IPS-18a (cell line): ENCODE measurements around the gene GNA15.

Experiments used
- H3K27ac ChIP-seq: one replicate; pipeline ENCODE4 v1.5.1; 2013; ENCODE audit warnings: low read length
- H3K27me3 ChIP-seq: one replicate; pipeline ENCODE4 v1.6.1; 2013; ENCODE audit warnings: mild to moderate bottlenecking, low read length; ENCODE audit not compliant: control insufficient read depth, insufficient read depth
- H3K36me3 ChIP-seq: one replicate; pipeline ENCODE4 v1.6.1; 2013; ENCODE audit warnings: low read depth, low read length; ENCODE audit not compliant: control insufficient read depth
- H3K4me1 ChIP-seq: one replicate; pipeline ENCODE4 v1.6.1; 2013; ENCODE audit warnings: low read depth, low read length; ENCODE audit not compliant: control insufficient read depth
- H3K4me3 ChIP-seq: one replicate; pipeline ENCODE4 v1.5.1; 2013; ENCODE audit warnings: low read length
- H3K9ac ChIP-seq: one replicate; pipeline ENCODE4 v1.6.1; 2013; ENCODE audit warnings: mild to moderate bottlenecking, low read length, moderate library complexity
- H3K9me3 ChIP-seq: one replicate; pipeline ENCODE4 v1.6.1; 2013; ENCODE audit warnings: low read depth, low read length; ENCODE audit not compliant: control insufficient read depth

GNA15 gene

DNA sequence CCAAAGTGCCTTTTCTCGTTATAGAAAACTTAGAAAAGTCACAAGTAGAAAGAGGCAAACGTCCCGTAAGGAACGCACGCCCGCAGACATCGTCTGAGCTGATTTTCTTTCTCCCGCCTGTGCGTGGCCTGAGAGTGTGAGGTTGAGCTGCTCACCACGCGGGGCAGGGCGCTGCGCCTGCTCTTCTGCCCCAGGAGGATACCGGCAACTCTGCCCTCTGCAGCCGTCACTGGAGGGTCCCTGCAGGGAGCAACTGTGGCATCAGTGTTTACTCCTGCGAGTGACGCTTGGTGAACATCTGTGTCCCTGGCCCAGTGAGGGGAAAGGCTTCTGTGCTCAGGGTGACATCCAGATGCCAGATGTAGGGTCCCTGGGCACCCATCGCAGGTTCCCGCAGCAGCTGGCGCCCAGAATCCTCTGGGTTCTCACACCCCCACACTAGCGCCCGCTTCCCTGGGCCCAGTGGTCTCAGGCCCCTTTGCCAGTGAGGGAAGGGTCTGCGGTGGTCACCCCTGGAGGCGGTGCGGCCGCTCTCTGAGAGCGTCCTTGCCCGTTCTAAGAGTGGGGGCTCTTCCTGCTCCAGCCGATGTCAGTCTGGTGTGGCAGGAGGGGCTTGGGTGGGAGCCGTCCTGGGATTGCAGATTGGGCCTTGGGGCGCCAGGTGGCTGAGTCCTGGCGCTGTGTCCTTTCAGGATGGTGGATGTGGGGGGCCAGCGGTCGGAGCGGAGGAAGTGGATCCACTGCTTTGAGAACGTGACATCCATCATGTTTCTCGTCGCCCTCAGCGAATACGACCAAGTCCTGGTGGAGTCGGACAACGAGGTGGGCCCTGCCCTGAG is 17.4 kb upstream of the GNA15 start:
- Histone ChIP-seq H3K9me3 (no peaks in the 10 kb centered on the region), H3K27ac (no peak overlapping the region), H3K9ac (no peak overlapping the region), H3K36me3 (no peaks in the 10 kb centered on the region), H3K4me3 (no peak overlapping the region), H3K27me3 (no peaks in the 10 kb centered on the region), H3K4me1 (no peaks in the 10 kb centered on the region)

DNA sequence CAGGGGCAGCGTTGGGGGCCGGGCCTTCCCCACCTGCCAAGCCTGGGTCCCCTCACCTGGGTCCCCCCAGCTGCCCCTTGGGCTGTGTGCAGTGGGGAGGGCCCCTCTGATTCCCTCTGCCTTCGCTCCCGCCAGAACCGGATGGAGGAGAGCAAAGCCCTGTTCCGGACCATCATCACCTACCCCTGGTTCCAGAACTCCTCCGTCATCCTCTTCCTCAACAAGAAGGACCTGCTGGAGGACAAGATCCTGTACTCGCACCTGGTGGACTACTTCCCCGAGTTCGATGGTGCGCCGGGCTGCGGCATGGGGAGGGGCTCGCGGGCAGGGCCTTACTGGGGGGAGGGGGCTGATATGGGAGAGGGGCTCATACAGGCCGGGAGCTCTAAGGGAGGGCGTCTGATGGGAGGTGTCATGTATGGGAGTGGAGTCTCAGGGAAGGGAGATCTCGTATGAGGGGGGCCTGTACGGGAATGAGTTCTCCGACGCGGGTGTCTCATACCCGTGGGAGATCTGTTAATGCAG is 16.7 kb upstream of the GNA15 start:
- Histone ChIP-seq H3K9ac (no peak overlapping the region), H3K27ac (no peak overlapping the region), H3K4me3 (no peak overlapping the region), H3K27me3 (no peaks in the 10 kb centered on the region), H3K36me3 (no peaks in the 10 kb centered on the region), H3K4me1 (no peaks in the 10 kb centered on the region), H3K9me3 (no peaks in the 10 kb centered on the region)

DNA sequence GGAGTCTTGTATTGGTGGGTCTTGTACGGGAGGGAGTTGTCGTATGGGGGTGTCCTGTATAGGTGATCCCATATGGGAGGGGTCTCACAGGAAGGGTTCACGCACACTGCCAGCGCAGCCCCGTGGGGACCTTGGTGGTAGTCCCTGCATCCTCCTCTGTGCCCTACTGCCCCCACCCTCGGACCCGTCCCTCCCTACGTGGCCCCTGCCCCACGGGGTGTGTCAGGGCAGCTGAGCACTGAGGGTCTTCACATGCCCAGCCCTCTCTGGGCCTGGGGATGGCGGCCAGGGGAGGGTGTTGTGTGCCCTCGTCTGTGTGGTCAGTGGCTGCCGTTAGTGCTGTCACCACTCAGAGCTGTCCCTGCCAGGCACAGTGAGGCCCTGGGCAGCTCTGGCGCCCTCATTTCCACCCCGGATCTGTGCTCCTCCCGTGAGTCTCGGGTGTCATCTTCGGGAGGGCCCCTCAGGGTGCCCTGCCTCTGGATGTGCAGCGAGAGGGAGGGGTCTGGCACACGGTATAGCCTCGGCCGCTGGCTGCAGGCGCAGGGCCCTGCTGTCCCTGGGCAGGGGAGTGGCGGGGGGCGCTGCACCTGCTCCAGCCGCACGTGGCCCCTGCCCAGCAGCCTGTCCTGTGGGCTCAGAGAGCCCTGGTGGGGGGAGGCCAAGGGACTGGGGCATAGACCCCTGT is 16.0 kb upstream of the GNA15 start:
- Histone ChIP-seq H3K27ac (no peak overlapping the region), H3K4me1 (no peaks in the 10 kb centered on the region), H3K36me3 (no peaks in the 10 kb centered on the region), H3K4me3 (no peak overlapping the region), H3K9ac (no peak overlapping the region), H3K9me3 (no peaks in the 10 kb centered on the region), H3K27me3 (no peaks in the 10 kb centered on the region)

DNA sequence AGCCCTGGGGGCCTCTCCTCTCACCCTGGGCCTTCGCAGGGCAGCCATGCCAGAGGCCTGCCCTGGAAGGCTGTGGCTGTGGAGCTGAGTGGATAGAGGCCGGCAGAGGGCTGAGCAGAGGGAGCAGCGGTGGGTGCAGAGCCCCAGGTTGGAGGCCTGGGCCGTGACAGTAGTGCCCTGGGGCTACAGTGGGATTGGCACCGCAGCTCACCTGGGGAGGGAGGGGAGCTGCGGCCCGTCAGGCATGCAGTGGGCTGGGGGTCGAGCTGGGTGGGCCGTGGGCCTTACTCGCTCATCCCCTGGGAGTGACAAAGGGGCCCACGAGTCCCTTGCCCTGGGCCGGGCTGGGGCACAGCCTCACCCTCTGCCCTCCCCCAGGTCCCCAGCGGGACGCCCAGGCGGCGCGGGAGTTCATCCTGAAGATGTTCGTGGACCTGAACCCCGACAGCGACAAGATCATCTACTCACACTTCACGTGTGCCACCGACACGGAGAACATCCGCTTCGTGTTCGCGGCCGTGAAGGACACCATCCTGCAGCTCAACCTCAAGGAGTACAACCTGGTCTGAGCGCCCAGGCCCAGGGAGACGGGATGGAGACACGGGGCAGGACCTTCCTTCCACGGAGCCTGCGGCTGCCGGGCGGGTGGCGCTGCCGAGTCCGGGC is 15.1 kb upstream of the GNA15 start:
- Histone ChIP-seq H3K36me3 (no peaks in the 10 kb centered on the region), H3K4me3 (no peak overlapping the region), H3K9ac (no peak overlapping the region), H3K9me3 (no peaks in the 10 kb centered on the region), H3K4me1 (no peaks in the 10 kb centered on the region), H3K27ac (no peak overlapping the region), H3K27me3 (no peaks in the 10 kb centered on the region)

DNA sequence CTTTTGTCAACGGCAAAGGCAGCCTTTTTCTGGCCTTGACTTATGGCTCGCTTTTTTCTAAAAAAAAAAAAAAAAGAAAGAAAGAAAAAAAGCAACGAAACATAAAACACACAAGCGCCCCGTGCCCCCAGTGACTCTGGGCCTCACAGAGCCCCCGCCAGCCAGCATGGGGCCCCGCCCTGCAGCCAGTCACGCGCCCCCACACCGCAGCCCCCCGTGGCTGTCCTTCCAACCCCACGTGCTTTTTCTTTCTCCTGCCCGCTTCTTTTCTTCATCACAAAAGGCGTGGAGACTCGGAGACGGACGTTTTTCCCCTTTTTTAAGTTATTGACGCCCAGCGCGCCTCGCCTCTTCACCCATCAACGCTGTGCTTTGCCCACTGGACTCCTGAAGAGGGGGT is 14.4 kb upstream of the GNA15 start:
- Histone ChIP-seq H3K4me3 (no peak overlapping the region), H3K9ac (no peak overlapping the region), H3K9me3 (no peaks in the 10 kb centered on the region), H3K4me1 (no peaks in the 10 kb centered on the region), H3K27ac (no peak overlapping the region), H3K36me3 (no peaks in the 10 kb centered on the region), H3K27me3 (no peaks in the 10 kb centered on the region)

DNA sequence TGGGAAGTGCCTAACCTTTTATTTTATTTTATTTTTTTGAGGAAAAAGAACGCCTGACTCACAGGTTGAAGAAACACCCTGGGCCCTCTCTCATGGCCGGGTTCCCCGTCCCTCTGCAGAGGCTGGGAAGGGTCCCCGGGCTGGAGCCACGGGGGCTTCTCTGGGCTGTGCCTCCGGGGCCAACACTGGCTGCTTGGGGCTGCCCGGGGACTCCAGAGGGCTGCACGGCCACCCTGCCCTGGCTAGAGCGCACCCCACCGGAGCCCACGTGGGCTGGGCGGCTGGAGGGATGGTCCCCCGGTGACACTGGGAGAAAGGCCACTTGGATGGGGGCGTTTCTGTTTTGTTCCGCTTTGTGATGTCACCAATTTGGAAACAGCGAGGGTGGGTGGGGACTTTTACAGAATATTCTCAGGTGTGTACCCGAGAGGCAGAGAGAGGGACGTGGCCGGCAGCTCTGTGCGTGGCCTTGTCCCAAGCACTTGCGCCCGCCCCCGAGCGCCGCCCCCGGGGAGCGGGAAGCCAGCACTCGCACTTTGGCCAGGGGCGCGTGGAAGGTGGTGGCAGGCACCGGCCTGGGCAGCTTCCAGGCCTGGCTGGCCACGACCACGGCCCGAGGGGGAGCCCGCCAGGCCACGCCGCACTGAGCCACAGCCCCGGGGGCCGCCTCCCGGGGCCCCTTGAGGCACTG is 13.9 kb upstream of the GNA15 start:
- Histone ChIP-seq H3K36me3 (no peaks in the 10 kb centered on the region), H3K4me1 (no peaks in the 10 kb centered on the region), H3K4me3 (no peak overlapping the region), H3K9ac (no peak overlapping the region), H3K27ac (no peak overlapping the region), H3K9me3 (no peaks in the 10 kb centered on the region), H3K27me3 (no peaks in the 10 kb centered on the region)

DNA sequence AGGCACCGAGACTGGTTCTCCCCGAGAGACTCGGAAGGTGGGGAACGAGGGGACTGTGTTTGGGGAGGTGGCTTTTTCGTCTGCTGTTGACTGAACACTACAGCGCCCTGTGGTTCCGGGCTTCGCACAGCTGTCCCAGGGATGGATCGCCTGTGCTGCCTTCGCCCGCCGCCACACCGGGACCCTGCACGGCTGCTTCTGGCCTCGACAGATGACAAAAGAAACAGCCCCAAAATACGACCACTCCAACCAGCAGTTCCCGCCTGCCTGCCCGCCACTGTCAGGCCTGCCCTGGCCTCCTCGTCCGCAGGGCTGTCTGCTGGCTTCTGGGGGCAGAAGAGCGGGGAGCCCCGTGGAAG is 13.3 kb upstream of the GNA15 start:
- Histone ChIP-seq H3K4me1 (no peaks in the 10 kb centered on the region), H3K4me3 (no peak overlapping the region), H3K36me3 (no peaks in the 10 kb centered on the region), H3K27ac (no peak overlapping the region), H3K27me3 (no peaks in the 10 kb centered on the region), H3K9me3 (no peaks in the 10 kb centered on the region), H3K9ac (no peak overlapping the region)

DNA sequence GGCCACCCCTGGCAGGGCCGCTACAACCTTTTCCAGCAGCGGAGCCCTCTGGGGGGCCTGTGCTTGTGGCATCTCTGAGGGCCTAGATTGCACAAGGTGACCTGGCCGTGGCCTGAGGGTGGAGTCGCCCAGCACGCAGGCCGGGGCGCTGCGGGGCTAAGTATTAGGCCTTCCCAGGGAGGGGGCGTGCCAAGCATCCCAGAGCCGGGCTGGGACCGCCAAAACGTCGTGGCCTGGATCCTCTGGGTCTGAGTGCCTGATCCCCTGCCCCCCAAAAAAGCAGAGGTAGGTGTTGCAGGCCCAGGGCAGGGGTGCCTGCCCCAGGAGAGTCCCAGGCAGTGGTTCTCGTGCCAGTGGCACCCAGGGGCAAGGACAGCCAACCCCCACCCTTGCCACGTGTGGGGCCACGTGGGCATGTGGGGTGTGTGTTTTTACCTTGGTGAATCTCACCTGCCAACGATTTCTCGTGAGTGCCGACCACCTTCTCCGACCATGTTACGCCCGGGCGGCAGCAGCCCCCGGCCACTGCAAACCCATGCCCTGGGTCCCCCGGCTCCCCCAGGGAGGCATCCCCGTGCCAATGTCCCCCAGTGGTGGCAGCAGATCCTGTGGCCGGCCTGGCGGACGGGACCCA is 12.6 kb upstream of the GNA15 start:
- Histone ChIP-seq H3K36me3 (no peaks in the 10 kb centered on the region), H3K27me3 (no peaks in the 10 kb centered on the region), H3K27ac (no peak overlapping the region), H3K4me3 (no peak overlapping the region), H3K9me3 (no peaks in the 10 kb centered on the region), H3K9ac (no peak overlapping the region), H3K4me1 (no peaks in the 10 kb centered on the region)

DNA sequence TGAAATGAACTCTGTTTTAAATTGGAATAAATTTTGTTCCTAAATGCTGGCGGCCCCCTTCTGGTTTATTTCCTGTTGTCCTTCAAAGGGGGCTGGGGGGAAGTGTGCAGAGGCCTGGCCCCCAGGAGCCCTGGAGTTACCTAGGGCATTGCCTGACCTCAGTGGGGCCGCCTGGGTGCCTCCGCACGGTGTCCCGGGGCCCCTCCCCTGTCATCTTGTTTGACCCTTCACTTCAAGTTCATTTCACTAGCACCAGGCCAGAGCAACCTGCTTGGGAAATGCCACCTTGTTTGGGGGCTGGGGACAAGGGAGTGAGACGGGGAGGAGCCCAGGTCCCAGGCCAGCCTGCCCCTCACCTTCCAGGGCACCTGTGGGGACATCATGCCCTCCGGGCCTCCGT is 11.9 kb upstream of the GNA15 start:
- no peak overlapping the region for H3K27ac ChIP-seq
- H3K27me3 ChIP-seq = no peaks in the 10 kb centered on the region
- H3K9ac ChIP-seq = no peak overlapping the region
- no peak overlapping the region for H3K4me3 ChIP-seq
- H3K4me1 ChIP-seq = no peaks in the 10 kb centered on the region
- no peaks in the 10 kb centered on the region for H3K9me3 ChIP-seq
- H3K36me3 ChIP-seq = no peaks in the 10 kb centered on the region

DNA sequence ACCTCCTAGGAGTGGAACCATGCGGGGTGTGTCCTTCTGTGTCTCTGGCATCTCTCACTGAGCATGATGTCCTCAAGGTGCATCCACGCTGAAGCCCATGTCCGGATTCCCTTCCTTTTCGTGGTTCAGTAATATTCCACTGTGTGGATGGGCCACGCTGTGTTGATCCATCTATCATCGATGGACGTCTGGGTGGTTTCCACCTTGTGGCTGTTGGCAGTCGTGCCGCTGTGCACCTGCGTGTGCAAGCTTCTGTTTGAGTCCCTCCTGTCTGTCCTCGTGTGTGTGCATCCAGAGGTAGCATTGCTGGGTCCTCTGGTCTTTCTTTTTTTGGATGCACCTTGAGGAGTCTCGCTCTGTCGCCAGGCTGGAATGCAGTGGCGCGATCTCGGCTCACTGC is 11.2 kb upstream of the GNA15 start:
- Histone ChIP-seq H3K4me1 (no peaks in the 10 kb centered on the region), H3K9ac (no peak overlapping the region), H3K27ac (no peak overlapping the region), H3K27me3 (no peaks in the 10 kb centered on the region), H3K4me3 (no peak overlapping the region), H3K36me3 (no peaks in the 10 kb centered on the region), H3K9me3 (no peaks in the 10 kb centered on the region)
